Measurements from ENCODE around the gene SLC6A4. TPM values are rescaled to one million over a fixed set of nuclear protein-coding genes. Genes with fewer than 3 reads are reported as not detected.

Gene SLC6A4
- total and polyA plus RNA-seq, 4 donors = 0.05 to 0.70 TPM; not detected in 2

GRCh38 chr17:30212750-30213149, 22.7 kb downstream of the SLC6A4 start:
- WGBS = 94% methylated on average over 11 of the region's 11 CpGs
- no peaks in the 10 kb centered on the region for H3K36me3 ChIP-seq (ENCODE audit: control insufficient read depth in 4 of 4, insufficient read depth in 3 of 4, low read depth in 1 of 4, low read length in 3 of 4)
- DNase-seq (ENCODE audit: low spot score) = no peak

GRCh38 chr17:30211371-30211770, 24.1 kb downstream of the SLC6A4 start:
- DNase-seq (ENCODE audit: low spot score) = no peak
- H3K36me3 ChIP-seq (ENCODE audit: control insufficient read depth in 4 of 4, insufficient read depth in 3 of 4, low read depth in 1 of 4, low read length in 3 of 4) = no peaks in the 10 kb centered on the region
- no peaks in the 10 kb centered on the region for H3K4me1 ChIP-seq (ENCODE audit: control insufficient read depth in 4 of 4, insufficient read depth in 4 of 4, low read length in 3 of 4)
- no peak overlapping the region for H3K27ac ChIP-seq (ENCODE audit: low read depth in 1 of 2, low read length in 2 of 2)
- H3K9me3 ChIP-seq (ENCODE audit: control insufficient read depth in 4 of 4, low read length in 3 of 4) = no peaks in the 10 kb centered on the region
- WGBS = 90% methylated on average over 6 of the region's 6 CpGs
- H3K27me3 ChIP-seq (ENCODE audit: control insufficient read depth in 4 of 4, insufficient read depth in 4 of 4, low read length in 3 of 4) = no peaks in the 10 kb centered on the region
- no peak overlapping the region for H3K9ac ChIP-seq (ENCODE audit: low read depth in 1 of 2, low read length in 2 of 2)
- H3K4me3 ChIP-seq (ENCODE audit: low read depth in 1 of 3, low read length in 3 of 3) = no peak overlapping the region
- no peak for TF ChIP-seq NR2F2 (IDR thresholded peaks at IDR 0.05)
- TF ChIP-seq ATF3 (IDR thresholded peaks at IDR 0.05) = no peak
- TF ChIP-seq FOXA2 (IDR thresholded peaks at IDR 0.05) = no peak
- no peak for TF ChIP-seq REST (IDR thresholded peaks at IDR 0.05)
- TF ChIP-seq, protein P1, sequence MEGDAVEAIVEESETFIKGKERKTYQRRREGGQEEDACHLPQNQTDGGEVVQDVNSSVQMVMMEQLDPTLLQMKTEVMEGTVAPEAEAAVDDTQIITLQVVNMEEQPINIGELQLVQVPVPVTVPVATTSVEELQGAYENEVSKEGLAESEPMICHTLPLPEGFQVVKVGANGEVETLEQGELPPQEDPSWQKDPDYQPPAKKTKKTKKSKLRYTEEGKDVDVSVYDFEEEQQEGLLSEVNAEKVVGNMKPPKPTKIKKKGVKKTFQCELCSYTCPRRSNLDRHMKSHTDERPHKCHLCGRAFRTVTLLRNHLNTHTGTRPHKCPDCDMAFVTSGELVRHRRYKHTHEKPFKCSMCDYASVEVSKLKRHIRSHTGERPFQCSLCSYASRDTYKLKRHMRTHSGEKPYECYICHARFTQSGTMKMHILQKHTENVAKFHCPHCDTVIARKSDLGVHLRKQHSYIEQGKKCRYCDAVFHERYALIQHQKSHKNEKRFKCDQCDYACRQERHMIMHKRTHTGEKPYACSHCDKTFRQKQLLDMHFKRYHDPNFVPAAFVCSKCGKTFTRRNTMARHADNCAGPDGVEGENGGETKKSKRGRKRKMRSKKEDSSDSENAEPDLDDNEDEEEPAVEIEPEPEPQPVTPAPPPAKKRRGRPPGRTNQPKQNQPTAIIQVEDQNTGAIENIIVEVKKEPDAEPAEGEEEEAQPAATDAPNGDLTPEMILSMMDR (IDR thresholded peaks at IDR 0.05; ENCODE audit: low read depth, low read length, missing input control) = no peak
- TF ChIP-seq, protein P2, sequence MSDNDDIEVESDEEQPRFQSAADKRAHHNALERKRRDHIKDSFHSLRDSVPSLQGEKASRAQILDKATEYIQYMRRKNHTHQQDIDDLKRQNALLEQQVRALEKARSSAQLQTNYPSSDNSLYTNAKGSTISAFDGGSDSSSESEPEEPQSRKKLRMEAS (IDR thresholded peaks at IDR 0.05) = no peak
- TF ChIP-seq TAF1 (conservative IDR thresholded peaks at IDR 0.05) = no peak
- TF ChIP-seq ZBTB33 (IDR thresholded peaks at IDR 0.05) = no peak
- TF ChIP-seq RAD21 (IDR thresholded peaks at IDR 0.05) = no peak
- no peak for TF ChIP-seq FOXA1 (IDR thresholded peaks at IDR 0.05)

More at GRCh38 chr17:30212750-30213149, 22.7 kb downstream of the SLC6A4 start:
- H3K9ac ChIP-seq (ENCODE audit: low read depth in 1 of 2, low read length in 2 of 2) = no peak overlapping the region
- H3K27me3 ChIP-seq (ENCODE audit: control insufficient read depth in 4 of 4, insufficient read depth in 4 of 4, low read length in 3 of 4) = no peaks in the 10 kb centered on the region
- TF ChIP-seq, protein P1 (IDR thresholded peaks at IDR 0.05; ENCODE audit: low read depth, low read length, missing input control) = no peak
- TF ChIP-seq, protein P2 (IDR thresholded peaks at IDR 0.05) = no peak
- TF ChIP-seq GABPA (IDR thresholded peaks at IDR 0.05 in 1 of 2, conservative IDR thresholded peaks at IDR 0.05 in 1 of 2) (no peak), TAF1 (conservative IDR thresholded peaks at IDR 0.05) (no peak), ATF3 (IDR thresholded peaks at IDR 0.05) (no peak), JUND (IDR thresholded peaks at IDR 0.05) (no peak), ZBTB33 (IDR thresholded peaks at IDR 0.05) (no peak), HNF4A (conservative IDR thresholded peaks at IDR 0.05) (no peak), RAD21 (IDR thresholded peaks at IDR 0.05) (no peak), EGR1 (IDR thresholded peaks at IDR 0.05; ENCODE audit: low read depth in 2 of 2) (no peak)
- no peak overlapping the region for H3K27ac ChIP-seq (ENCODE audit: low read depth in 1 of 2, low read length in 2 of 2)
- no peaks in the 10 kb centered on the region for H3K9me3 ChIP-seq (ENCODE audit: control insufficient read depth in 4 of 4, low read length in 3 of 4)
- no peaks in the 10 kb centered on the region for H3K4me1 ChIP-seq (ENCODE audit: control insufficient read depth in 4 of 4, insufficient read depth in 4 of 4, low read length in 3 of 4)
- no peak overlapping the region for H3K4me3 ChIP-seq (ENCODE audit: low read depth in 1 of 3, low read length in 3 of 3)

Data from liver (tissue), 9 donors.